HEK293T (cell line): ENCODE results near the gene MXD1.

Experiments
- ARNT ChIP-seq: fragments of 450-650 bp; IDR thresholded peaks from 2 replicates; pipeline ENCODE4 v1.6.1; 2017; ENCODE audit warnings: mild to moderate bottlenecking
- BHLHE40 ChIP-seq: fragments of 450-650 bp; IDR thresholded peaks from 2 replicates; pipeline ENCODE4 v1.6.1; 2016; ENCODE audit warnings: mild to moderate bottlenecking, moderate library complexity, borderline replicate concordance
- CTBP1 ChIP-seq: fragments of 450-650 bp; IDR thresholded peaks from 2 replicates; pipeline ENCODE4 v1.6.1; 2016; ENCODE audit warnings: borderline replicate concordance
- FOXK2 ChIP-seq: fragments of 450-650 bp; IDR thresholded peaks from 2 replicates; pipeline ENCODE4 v1.6.1; 2016; ENCODE audit warnings: mild to moderate bottlenecking
- FOXM1 ChIP-seq: fragments of 450-650 bp; IDR thresholded peaks from 2 replicates; pipeline ENCODE4 v1.6.1; 2017; ENCODE audit warnings: mild to moderate bottlenecking, borderline replicate concordance
- HDGF ChIP-seq: fragments of 450-650 bp; IDR thresholded peaks from 2 replicates; pipeline ENCODE4 v1.6.1; 2017; ENCODE audit warnings: antibody characterized with exemption, borderline replicate concordance
- L3MBTL2 ChIP-seq: fragments of 450-650 bp; conservative IDR thresholded peaks from 2 replicates; pipeline ENCODE4 v1.6.1; 2016; ENCODE audit warnings: mild to moderate bottlenecking
- LEF1 ChIP-seq: fragments of 450-650 bp; IDR thresholded peaks from 2 replicates; pipeline ENCODE4 v1.6.1; 2017; ENCODE audit warnings: mild to moderate bottlenecking, borderline replicate concordance
- NFRKB ChIP-seq: fragments of 450-650 bp; IDR thresholded peaks from 2 replicates; pipeline ENCODE4 v1.6.1; 2016; ENCODE audit warnings: mild to moderate bottlenecking, moderate library complexity
- SP1 ChIP-seq: fragments of 450-650 bp; IDR thresholded peaks from 2 replicates; pipeline ENCODE4 v1.6.1; 2017
- TARDBP ChIP-seq: fragments of 450-650 bp; IDR thresholded peaks from 2 replicates; pipeline ENCODE4 v1.6.1; 2016
- ZNF384 ChIP-seq: fragments of 450-650 bp; IDR thresholded peaks from 2 replicates; pipeline ENCODE4 v1.6.1; 2016
- TF ChIP-seq, protein P1 (sequence below): fragments of 450-650 bp; IDR thresholded peaks from 2 replicates; pipeline ENCODE4 v1.6.1; 2016

DNA sequence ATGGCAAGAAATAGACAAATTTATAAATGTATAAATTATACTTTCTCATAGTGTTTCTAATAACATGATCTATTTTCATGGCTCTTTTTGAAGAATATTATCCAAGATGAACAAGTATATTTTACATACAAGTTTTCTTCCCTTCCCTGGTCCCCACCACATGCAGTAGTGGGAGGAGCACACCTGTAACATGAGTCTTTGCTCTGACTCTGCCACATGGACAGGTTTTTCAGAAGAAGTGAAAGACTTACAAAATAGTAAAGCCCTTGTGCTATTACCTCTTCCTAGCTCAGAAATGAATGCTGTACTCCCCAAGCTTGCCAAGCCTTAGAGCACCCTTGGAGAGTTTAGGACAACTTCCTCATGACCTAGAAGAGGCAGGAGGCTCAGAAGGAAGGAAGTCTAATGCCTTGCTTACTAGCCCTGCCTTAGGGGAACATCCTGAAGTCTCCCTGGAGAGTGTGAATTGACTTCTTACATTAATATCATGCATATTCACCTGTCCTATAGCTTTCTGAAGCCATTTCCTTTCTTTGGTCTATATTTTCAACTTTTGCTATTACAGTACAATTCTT, 18.4 kb downstream of the MXD1 start:
- TF ChIP-seq BHLHE40 (no peak), L3MBTL2 (no peak), LEF1 (no peak), FOXK2 (no peak), TARDBP (no peak), ZNF384 (no peak), FOXM1 (no peak), ARNT (no peak), HDGF (no peak), NFRKB (no peak), CTBP1 (no peak), SP1 (no peak)
- TF ChIP-seq, protein P1, sequence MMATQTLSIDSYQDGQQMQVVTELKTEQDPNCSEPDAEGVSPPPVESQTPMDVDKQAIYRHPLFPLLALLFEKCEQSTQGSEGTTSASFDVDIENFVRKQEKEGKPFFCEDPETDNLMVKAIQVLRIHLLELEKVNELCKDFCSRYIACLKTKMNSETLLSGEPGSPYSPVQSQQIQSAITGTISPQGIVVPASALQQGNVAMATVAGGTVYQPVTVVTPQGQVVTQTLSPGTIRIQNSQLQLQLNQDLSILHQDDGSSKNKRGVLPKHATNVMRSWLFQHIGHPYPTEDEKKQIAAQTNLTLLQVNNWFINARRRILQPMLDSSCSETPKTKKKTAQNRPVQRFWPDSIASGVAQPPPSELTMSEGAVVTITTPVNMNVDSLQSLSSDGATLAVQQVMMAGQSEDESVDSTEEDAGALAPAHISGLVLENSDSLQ, result no peak
